HG03521 (cell line): ENCODE data around the gene PARD3.

Experiments used
- ATAC-seq: cut with Tn5 transposase; IDR thresholded peaks from one replicate; pipeline ENCODE4 v1.9.1; 2021; ENCODE audit warnings: mild to moderate bottlenecking, moderate library complexity; ENCODE audit not compliant: unreplicated experiment

PARD3 gene

GRCh38 chr10:34628174-34628796, 186.8 kb downstream of the PARD3 start:
- no peak for ATAC-seq

GRCh38 chr10:34627741-34628140, 187.4 kb downstream of the PARD3 start:
- ATAC-seq = no peak

GRCh38 chr10:34627331-34627730, 187.8 kb downstream of the PARD3 start:
- no peak for ATAC-seq

GRCh38 chr10:34626158-34626880, 188.8 kb downstream of the PARD3 start:
- no peak for ATAC-seq

GRCh38 chr10:34624323-34625153, 190.6 kb downstream of the PARD3 start:
- no peak for ATAC-seq

- ATAC-seq = no peak
These were observed 192.2 kb downstream of the PARD3 start for GRCh38 chr10:34622945-34623344.

GRCh38 chr10:34618611-34619010, 196.5 kb downstream of the PARD3 start:
- ATAC-seq = no peak

- no peak for ATAC-seq
These were observed 199.3 kb downstream of the PARD3 start for GRCh38 chr10:34615770-34616169.

- no peak for ATAC-seq
These were observed 201.6 kb downstream of the PARD3 start for GRCh38 chr10:34613491-34613890.

GRCh38 chr10:34612938-34613337, 202.2 kb downstream of the PARD3 start:
- ATAC-seq = no peak

GRCh38 chr10:34612446-34612845, 202.7 kb downstream of the PARD3 start:
- ATAC-seq = no peak

GRCh38 chr10:34609287-34609940, 205.7 kb downstream of the PARD3 start:
- ATAC-seq = no peak

GRCh38 chr10:34607894-34608293, 207.2 kb downstream of the PARD3 start:
- ATAC-seq = no peak

- no peak for ATAC-seq
These were observed 208.2 kb downstream of the PARD3 start for GRCh38 chr10:34606890-34607289.

GRCh38 chr10:34602478-34602877, 212.6 kb downstream of the PARD3 start:
- ATAC-seq = no peak

- no peak for ATAC-seq
These were observed 213.4 kb downstream of the PARD3 start for GRCh38 chr10:34601691-34602090.

GRCh38 chr10:34599026-34599795, 215.9 kb downstream of the PARD3 start:
- ATAC-seq = no peak

- no peak for ATAC-seq
These were observed 218.7 kb downstream of the PARD3 start for GRCh38 chr10:34596351-34596750.

- no peak for ATAC-seq
These were observed 221.2 kb downstream of the PARD3 start for GRCh38 chr10:34593930-34594329.

- ATAC-seq = no peak
These were observed 221.7 kb downstream of the PARD3 start for GRCh38 chr10:34593374-34593890.
